Bronchial epithelial cell (primary cell): ENCODE data around the gene SCUBE1. TPM values are rescaled to one million over a fixed set of nuclear protein-coding genes. Genes with fewer than 3 reads are reported as not detected.

ENCODE experiments used
- DNase-seq: peaks from one replicate; pipeline ENCODE4 v3.0.0-alpha.2; 2010; ENCODE audit warnings: low read depth
- FAIRE-seq: peaks from 2 replicates; lab custom pipeline; 2011; peaks lifted over from hg19 to GRCh38; lab: Jason Lieb, UNC
- H3K27me3 ChIP-seq: 2 replicates; pipeline ENCODE4 v1.5.1; 2011; ENCODE audit warnings: low read length; ENCODE audit not compliant: control insufficient read depth, insufficient read depth
- H3K36me3 ChIP-seq: 2 replicates; pipeline ENCODE4 v1.5.1; 2011; ENCODE audit warnings: low read length; ENCODE audit not compliant: control insufficient read depth, insufficient read depth
- H3K4me3 ChIP-seq: 2 replicates; pipeline ENCODE4 v1.5.1; 2011; ENCODE audit warnings: mild to moderate bottlenecking, low read depth, low read length, control low read depth
- total RNA-seq: library from RNA; depleted of rRNA; stranded (reverse); fragments of >200 nt; gene quantifications from 2 replicates; pipeline ENCODE4 v1.2.1, GENCODE V29; 2014
- TF ChIP-seq, protein P1 (sequence below): IDR thresholded peaks from 2 replicates; pipeline ENCODE4 v1.5.1; 2011; ENCODE audit warnings: mild to moderate bottlenecking, moderate library complexity, low read length, control low read depth, inconsistent platforms; ENCODE audit not compliant: insufficient read depth, severe bottlenecking

SCUBE1 gene
- total RNA-seq, 1 donor from 2014 or later = under 0.01 TPM

DNA sequence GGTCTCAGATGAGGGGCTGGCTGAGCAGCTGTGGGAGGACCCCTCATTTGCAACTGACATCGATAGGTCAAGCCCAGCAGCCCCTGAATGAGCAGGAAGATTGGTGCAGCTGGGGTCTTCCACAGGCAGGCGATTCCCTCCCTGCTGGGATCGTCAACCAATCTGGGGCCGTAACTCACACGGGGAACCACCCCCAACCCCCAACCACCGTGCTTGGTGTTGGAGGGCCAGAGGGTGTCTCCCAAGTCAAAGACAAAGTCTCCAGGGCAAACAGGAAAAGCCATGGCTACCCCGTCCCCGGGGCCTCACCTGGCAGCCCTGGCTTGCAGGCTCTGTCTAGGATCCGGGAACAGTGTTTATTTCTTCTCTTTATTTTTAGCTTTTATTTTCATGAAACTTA, 26.9 kb upstream of the SCUBE1 start:
- DNase-seq (no peak), FAIRE-seq (no peak)
- Histone ChIP-seq H3K27me3 (peaks cover 2% of the 10 kb centered on the region), H3K4me3 (no peak overlapping the region), H3K36me3 (no peaks in the 10 kb centered on the region)
- TF ChIP-seq, protein P1, sequence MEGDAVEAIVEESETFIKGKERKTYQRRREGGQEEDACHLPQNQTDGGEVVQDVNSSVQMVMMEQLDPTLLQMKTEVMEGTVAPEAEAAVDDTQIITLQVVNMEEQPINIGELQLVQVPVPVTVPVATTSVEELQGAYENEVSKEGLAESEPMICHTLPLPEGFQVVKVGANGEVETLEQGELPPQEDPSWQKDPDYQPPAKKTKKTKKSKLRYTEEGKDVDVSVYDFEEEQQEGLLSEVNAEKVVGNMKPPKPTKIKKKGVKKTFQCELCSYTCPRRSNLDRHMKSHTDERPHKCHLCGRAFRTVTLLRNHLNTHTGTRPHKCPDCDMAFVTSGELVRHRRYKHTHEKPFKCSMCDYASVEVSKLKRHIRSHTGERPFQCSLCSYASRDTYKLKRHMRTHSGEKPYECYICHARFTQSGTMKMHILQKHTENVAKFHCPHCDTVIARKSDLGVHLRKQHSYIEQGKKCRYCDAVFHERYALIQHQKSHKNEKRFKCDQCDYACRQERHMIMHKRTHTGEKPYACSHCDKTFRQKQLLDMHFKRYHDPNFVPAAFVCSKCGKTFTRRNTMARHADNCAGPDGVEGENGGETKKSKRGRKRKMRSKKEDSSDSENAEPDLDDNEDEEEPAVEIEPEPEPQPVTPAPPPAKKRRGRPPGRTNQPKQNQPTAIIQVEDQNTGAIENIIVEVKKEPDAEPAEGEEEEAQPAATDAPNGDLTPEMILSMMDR = no peak

GRCh38 chr22:43365715-43366440, 22.7 kb upstream of the SCUBE1 start:
- Histone ChIP-seq H3K27me3 (peaks cover 2% of the 10 kb centered on the region), H3K4me3 (no peak overlapping the region), H3K36me3 (no peaks in the 10 kb centered on the region)
- TF ChIP-seq, protein P1 = no peak
- FAIRE-seq (no peak), DNase-seq (no peak)

DNA sequence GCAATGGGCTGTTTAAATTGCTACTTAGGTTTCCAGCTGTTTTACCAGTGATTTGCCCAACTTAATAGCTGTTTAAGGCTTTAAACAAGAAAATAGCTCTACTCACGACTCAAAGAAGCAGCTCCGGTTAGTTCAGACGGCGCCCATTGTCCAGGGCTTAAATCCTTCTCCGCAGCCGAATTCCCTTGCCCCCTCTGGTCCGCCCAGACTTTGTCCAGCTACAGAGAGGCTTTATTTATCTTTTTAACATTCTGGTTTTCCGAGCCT, 20.9 kb upstream of the SCUBE1 start:
- TF ChIP-seq, protein P1 = no peak
- Histone ChIP-seq H3K27me3 (no peaks in the 10 kb centered on the region), H3K4me3 (no peak overlapping the region), H3K36me3 (no peaks in the 10 kb centered on the region)
- FAIRE-seq = no peak
- DNase-seq = no peak

DNA sequence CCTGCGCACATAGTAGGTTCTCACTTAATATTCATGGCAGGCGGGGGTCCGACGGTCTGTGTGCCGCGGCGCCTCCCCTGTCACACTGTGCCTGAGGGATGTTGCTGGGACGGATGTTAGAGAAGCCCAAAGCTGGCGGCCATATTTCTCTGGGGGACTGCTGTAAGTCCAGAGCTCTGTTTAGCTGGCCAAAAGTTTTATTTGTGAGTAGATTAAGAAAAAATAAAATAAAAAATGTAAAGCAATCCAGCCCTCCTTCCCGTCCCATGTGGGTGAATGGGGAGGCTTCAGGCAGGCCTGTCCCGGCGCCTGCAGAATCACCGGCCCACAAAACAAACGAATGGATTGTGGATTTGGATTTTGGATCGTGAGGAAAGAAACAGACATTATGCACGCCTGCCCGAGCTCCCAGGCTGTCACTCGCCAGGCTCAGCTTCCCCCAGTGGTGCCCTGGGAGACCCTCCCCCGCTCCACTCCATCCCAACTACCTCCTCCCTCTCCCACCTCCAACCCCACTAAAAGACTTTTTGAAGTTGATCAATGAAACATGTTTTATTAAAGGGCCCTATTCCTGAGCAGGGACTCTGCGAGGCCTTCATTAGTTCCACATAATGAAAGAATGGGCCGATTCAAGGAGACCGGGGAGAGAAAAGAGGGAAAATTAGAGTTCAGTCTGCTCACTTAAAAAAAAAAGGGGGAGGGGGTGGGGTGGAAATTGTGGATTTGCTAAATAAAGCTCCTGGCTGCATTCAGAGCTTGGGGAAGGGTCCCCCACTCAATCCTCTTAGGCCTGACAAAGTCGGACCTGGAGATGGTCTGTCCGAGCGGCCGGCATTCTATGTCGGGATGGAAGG, 20.4 kb upstream of the SCUBE1 start:
- no peak for DNase-seq
- no peak overlapping the region for H3K4me3 ChIP-seq
- no peaks in the 10 kb centered on the region for H3K36me3 ChIP-seq
- H3K27me3 ChIP-seq = no peaks in the 10 kb centered on the region
- no peak for FAIRE-seq
- TF ChIP-seq, protein P1 = no peak

DNA sequence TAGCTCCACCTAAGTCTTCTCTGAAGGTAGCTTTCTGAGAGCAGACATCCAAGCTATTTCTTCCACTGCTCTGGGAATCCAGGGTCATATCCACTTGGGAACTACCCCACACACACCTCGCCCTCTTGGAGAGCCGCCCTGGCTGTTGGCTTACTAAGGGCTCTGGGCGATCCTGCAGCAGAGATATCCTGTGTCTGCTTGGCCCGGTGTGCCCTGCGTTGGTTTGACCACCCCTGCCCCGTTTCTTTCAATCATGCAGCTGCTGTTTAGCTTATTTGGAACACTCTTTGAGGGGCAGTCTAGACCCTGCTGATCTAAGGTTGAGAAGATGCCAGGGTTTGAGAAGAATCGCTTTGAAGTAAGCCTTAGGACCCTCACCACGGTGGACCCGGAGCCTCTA, 17.4 kb upstream of the SCUBE1 start:
- no peaks in the 10 kb centered on the region for H3K36me3 ChIP-seq
- FAIRE-seq (no peak), DNase-seq (no peak)
- TF ChIP-seq, protein P1 = no peak
- H3K4me3 ChIP-seq = no peak overlapping the region
- H3K27me3 ChIP-seq = no peaks in the 10 kb centered on the region
